WTC11 (cell line): ENCODE measurements around the gene TMC6. TPM values are rescaled to one million over a fixed set of nuclear protein-coding genes. Genes with fewer than 3 reads are reported as not detected.

Experiments used
- ATAC-seq: fragments of 200-7000 bp; cut with Tn5 transposase; 2 replicates; pipeline ENCODE4 v1.10.0; 2021; ENCODE audit warnings: mild to moderate bottlenecking, moderate library complexity
- Bru-seq: library from RNA; stranded (reverse); fragments of 400-500 nt; gene quantifications from one replicate; lab custom pipeline; 2021; lab: Mats Ljungman, UMichigan
- CTCF ChIA-PET: fragments of 300-600 bp; sonication (Branson Sonifier 250); formaldehyde crosslinking; loops from one replicate; lab custom pipeline; 2021; ENCODE audit warnings: antibody characterized with exemption; lab: Charles Lee
- POLR2A ChIA-PET: fragments of 350-600 bp; sonication (Branson Sonifier 250); formaldehyde crosslinking; loops from one replicate; lab custom pipeline; 2021; ENCODE audit warnings: antibody characterized with exemption; lab: Charles Lee
- DNase-seq: peaks from one replicate; pipeline ENCODE4 v3.0.0; 2021; ENCODE audit warnings: low spot score
- H3K27ac Mint-ChIP-seq: 2 replicates; pipeline ENCODE4 v1.8.0; 2021; ENCODE audit warnings: mixed read lengths
- H3K27me3 Mint-ChIP-seq: 2 replicates; pipeline ENCODE4 v1.8.0; 2021; ENCODE audit warnings: low read depth, mild to moderate bottlenecking, moderate library complexity, mixed read lengths
- H3K36me3 Mint-ChIP-seq: 2 replicates; pipeline ENCODE4 v1.8.0; 2021; ENCODE audit warnings: mixed read lengths
- H3K4me1 Mint-ChIP-seq: 2 replicates; pipeline ENCODE4 v1.8.0; 2022; ENCODE audit warnings: mixed read lengths
- H3K4me3 Mint-ChIP-seq: 2 replicates; pipeline ENCODE4 v1.8.0; 2021; ENCODE audit warnings: mild to moderate bottlenecking, moderate library complexity, mixed read lengths
- H3K9me3 Mint-ChIP-seq: 2 replicates; pipeline ENCODE4 v1.8.0; 2021; ENCODE audit warnings: mixed read lengths
- E2F5 ChIP-seq: sonication (generic); formaldehyde crosslinking; IDR thresholded peaks from 2 replicates; pipeline ENCODE4 v1.8.1; 2022; ENCODE audit warnings: mild to moderate bottlenecking, moderate library complexity, missing genetic modification reagents
- ETV6 ChIP-seq: sonication (generic); formaldehyde crosslinking; IDR thresholded peaks from 2 replicates; pipeline ENCODE4 v1.8.1; 2022; ENCODE audit warnings: mild to moderate bottlenecking, missing genetic modification reagents
- GABPB1 ChIP-seq: sonication (generic); formaldehyde crosslinking; IDR thresholded peaks from 2 replicates; pipeline ENCODE4 v1.8.1; 2023; ENCODE audit warnings: mild to moderate bottlenecking, missing genetic modification reagents
- HMGXB4 ChIP-seq: sonication (generic); formaldehyde crosslinking; IDR thresholded peaks from 2 replicates; pipeline ENCODE4 v1.8.1; 2023; ENCODE audit warnings: mild to moderate bottlenecking, moderate library complexity, missing genetic modification reagents
- ZBTB21 ChIP-seq: sonication (generic); formaldehyde crosslinking; IDR thresholded peaks from 2 replicates; pipeline ENCODE4 v1.8.1; 2023; ENCODE audit warnings: mild to moderate bottlenecking, missing genetic modification reagents, borderline replicate concordance
- long read RNA-seq, 3 experiments: library from RNA in 1 of 3; library from capped mRNA in 1 of 3; library from polyadenylated mRNA in 1 of 3; unstranded in 2 of 3; stranded (forward) in 1 of 3; transcript quantifications; one replicate each; pipeline ENCODE4 v2.0.0, GENCODE V29; 2021
- total RNA-seq: library from RNA; stranded (reverse); gene quantifications from 3 replicates; pipeline ENCODE4 v1.2.3, GENCODE V29; 2021
- TF ChIP-seq, protein P1 (sequence below): sonication (generic); formaldehyde crosslinking; IDR thresholded peaks from 2 replicates; pipeline ENCODE4 v1.8.0; 2022; ENCODE audit warnings: mild to moderate bottlenecking, missing genetic modification reagents
- TF ChIP-seq, protein P2 (sequence below): sonication (generic); formaldehyde crosslinking; IDR thresholded peaks from 2 replicates; pipeline ENCODE4 v1.8.1; 2023; ENCODE audit warnings: mild to moderate bottlenecking, missing genetic modification reagents, moderate library complexity
- TF ChIP-seq, protein P3 (sequence below): sonication (generic); formaldehyde crosslinking; IDR thresholded peaks from 2 replicates; pipeline ENCODE4 v1.8.0; 2022; ENCODE audit warnings: mild to moderate bottlenecking, missing genetic modification reagents
- TF ChIP-seq, protein P4 (sequence below): fragments of 250-450 bp; sonication (Bioruptor Pico); IDR thresholded peaks from 2 replicates; pipeline ENCODE4 v1.9.0; 2021; ENCODE audit warnings: mild to moderate bottlenecking

The TMC6 gene, protein sequence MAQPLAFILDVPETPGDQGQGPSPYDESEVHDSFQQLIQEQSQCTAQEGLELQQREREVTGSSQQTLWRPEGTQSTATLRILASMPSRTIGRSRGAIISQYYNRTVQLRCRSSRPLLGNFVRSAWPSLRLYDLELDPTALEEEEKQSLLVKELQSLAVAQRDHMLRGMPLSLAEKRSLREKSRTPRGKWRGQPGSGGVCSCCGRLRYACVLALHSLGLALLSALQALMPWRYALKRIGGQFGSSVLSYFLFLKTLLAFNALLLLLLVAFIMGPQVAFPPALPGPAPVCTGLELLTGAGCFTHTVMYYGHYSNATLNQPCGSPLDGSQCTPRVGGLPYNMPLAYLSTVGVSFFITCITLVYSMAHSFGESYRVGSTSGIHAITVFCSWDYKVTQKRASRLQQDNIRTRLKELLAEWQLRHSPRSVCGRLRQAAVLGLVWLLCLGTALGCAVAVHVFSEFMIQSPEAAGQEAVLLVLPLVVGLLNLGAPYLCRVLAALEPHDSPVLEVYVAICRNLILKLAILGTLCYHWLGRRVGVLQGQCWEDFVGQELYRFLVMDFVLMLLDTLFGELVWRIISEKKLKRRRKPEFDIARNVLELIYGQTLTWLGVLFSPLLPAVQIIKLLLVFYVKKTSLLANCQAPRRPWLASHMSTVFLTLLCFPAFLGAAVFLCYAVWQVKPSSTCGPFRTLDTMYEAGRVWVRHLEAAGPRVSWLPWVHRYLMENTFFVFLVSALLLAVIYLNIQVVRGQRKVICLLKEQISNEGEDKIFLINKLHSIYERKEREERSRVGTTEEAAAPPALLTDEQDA
- total RNA-seq (90.9 to 120 TPM (median 93.2 TPM) in 3 replicates), Bru-seq, nascent RNA (percentile 42 among the genes with signal in this experiment)
- long read RNA-seq, experiment 1, full-length matches to known transcripts: 57 of 174 reads
- long read RNA-seq, experiment 1, partial matches to known transcripts: 21 of 174 reads
- long read RNA-seq, experiment 1, other reads (novel, unspliced or antisense): 96 of 174 reads
- long read RNA-seq, experiment 2, full-length matches to known transcripts: 11 of 79 reads
- long read RNA-seq, experiment 2, partial matches to known transcripts: 39 of 79 reads
- long read RNA-seq, experiment 2, other reads (novel, unspliced or antisense): 29 of 79 reads
- long read RNA-seq, experiment 3, full-length matches to known transcripts: 1 of 5 reads
- long read RNA-seq, experiment 3, partial matches to known transcripts: 1 of 5 reads
- long read RNA-seq, experiment 3, other reads (novel, unspliced or antisense): 3 of 5 reads

DNA sequence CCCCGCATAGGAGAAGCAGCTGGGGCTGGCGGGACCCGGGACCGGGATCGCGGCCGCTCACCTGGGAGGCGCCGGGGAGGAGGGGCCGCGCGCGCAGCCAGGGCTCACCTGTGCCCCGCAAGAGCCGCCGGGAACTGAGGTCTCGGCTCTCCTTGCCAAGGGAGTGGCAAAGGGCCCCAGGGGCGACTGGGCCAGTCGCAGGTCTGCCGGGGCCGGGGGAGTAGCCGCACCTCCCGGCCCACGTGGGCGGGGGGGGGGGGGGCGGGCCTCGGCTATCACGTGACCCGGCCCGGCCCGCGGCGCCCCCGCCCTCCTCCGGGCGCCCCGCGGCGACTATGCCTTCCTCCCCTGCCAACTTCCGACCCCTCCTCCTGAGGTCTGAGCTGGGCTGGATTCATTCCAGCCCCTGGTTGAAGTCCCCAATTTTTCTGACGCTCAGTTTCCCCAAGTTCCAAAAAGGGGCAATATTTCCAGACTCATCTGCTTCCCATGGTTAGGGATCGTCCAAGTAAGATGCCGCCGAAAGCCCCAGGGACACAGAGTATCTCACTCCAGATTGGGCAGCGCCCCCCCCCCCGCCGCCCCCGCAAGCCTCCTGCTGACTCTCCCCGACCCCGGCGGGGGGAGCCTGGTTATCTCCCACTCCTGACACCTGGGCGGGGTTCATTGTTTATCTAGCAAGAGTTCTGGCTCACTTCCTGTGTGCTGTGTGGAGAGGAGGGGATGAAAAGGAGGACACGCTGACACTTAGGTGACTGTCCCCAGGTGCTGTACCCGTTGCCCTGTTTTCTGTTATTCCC lies at the start of gene TMC6:
Gene TMC6 (minus strand): TSS at position 205 of the 800 bp plus-strand sequence. CDS start 1,923 bp downstream, outside the sequence.
- peak; percentile 62; the same call in 1 of the 2 replicates for TF ChIP-seq E2F5
- TF ChIP-seq HMGXB4: peak; percentile 64; the same call in 1 of the 2 replicates
- TF ChIP-seq, protein P1, sequence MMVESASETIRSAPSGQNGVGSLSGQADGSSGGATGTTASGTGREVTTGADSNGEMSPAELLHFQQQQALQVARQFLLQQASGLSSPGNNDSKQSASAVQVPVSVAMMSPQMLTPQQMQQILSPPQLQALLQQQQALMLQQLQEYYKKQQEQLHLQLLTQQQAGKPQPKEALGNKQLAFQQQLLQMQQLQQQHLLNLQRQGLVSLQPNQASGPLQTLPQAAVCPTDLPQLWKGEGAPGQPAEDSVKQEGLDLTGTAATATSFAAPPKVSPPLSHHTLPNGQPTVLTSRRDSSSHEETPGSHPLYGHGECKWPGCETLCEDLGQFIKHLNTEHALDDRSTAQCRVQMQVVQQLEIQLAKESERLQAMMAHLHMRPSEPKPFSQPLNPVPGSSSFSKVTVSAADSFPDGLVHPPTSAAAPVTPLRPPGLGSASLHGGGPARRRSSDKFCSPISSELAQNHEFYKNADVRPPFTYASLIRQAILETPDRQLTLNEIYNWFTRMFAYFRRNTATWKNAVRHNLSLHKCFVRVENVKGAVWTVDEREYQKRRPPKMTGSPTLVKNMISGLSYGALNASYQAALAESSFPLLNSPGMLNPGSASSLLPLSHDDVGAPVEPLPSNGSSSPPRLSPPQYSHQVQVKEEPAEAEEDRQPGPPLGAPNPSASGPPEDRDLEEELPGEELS: peak; percentile 67; the same call in 1 of the 2 replicates
- TF ChIP-seq ETV6: peak; percentile 68; the same call in 1 of the 2 replicates
- TF ChIP-seq, protein P2, sequence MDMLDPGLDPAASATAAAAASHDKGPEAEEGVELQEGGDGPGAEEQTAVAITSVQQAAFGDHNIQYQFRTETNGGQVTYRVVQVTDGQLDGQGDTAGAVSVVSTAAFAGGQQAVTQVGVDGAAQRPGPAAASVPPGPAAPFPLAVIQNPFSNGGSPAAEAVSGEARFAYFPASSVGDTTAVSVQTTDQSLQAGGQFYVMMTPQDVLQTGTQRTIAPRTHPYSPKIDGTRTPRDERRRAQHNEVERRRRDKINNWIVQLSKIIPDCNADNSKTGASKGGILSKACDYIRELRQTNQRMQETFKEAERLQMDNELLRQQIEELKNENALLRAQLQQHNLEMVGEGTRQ (CRISPR knock-in tag): peak; percentile 92
- TF ChIP-seq ZBTB21: no peak
- TF ChIP-seq, protein P3, sequence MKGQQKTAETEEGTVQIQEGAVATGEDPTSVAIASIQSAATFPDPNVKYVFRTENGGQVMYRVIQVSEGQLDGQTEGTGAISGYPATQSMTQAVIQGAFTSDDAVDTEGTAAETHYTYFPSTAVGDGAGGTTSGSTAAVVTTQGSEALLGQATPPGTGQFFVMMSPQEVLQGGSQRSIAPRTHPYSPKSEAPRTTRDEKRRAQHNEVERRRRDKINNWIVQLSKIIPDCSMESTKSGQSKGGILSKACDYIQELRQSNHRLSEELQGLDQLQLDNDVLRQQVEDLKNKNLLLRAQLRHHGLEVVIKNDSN: peak; percentile 76
- TF ChIP-seq, protein P4, sequence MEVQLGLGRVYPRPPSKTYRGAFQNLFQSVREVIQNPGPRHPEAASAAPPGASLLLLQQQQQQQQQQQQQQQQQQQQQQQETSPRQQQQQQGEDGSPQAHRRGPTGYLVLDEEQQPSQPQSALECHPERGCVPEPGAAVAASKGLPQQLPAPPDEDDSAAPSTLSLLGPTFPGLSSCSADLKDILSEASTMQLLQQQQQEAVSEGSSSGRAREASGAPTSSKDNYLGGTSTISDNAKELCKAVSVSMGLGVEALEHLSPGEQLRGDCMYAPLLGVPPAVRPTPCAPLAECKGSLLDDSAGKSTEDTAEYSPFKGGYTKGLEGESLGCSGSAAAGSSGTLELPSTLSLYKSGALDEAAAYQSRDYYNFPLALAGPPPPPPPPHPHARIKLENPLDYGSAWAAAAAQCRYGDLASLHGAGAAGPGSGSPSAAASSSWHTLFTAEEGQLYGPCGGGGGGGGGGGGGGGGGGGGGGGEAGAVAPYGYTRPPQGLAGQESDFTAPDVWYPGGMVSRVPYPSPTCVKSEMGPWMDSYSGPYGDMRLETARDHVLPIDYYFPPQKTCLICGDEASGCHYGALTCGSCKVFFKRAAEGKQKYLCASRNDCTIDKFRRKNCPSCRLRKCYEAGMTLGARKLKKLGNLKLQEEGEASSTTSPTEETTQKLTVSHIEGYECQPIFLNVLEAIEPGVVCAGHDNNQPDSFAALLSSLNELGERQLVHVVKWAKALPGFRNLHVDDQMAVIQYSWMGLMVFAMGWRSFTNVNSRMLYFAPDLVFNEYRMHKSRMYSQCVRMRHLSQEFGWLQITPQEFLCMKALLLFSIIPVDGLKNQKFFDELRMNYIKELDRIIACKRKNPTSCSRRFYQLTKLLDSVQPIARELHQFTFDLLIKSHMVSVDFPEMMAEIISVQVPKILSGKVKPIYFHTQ (CRISPR knock-in tag): no peak
- 0 out of 2 replicates have a peak, but pooled peaks have one; percentile 25 for TF ChIP-seq GABPB1 (CRISPR knock-in tag)
- peak; percentile 70 for ATAC-seq
- ChIA-PET POLR2A (interaction anchor here (0.9 to 1.8 kb wide), 3 partner anchors 11 to 48 kb away, joined by 3 to 6 read pairs (median 5); no protein-coding TSS in a partner anchor), CTCF (interaction anchor here (0.6 to 4.6 kb wide), 10 partner anchors 11 to 580 kb away, joined by 3 to 65 read pairs (median 4); partner anchors contain the start of genes AFMID and TK1)
- no peaks in the 10 kb centered on the region for H3K9me3 Mint-ChIP-seq
- H3K36me3 Mint-ChIP-seq: peaks cover 2% of the 10 kb centered on the region
- peak; percentile 82 for DNase-seq
- H3K4me1 Mint-ChIP-seq: peaks cover 31% of the 10 kb centered on the region
- H3K27me3 Mint-ChIP-seq: peaks cover 13% of the 10 kb centered on the region
- H3K27ac Mint-ChIP-seq: no peak within 1 kb of the TSS
- peak within 1 kb of the TSS; percentile 80 for H3K4me3 Mint-ChIP-seq
